Measurements from ENCODE around the gene TIA1.

DNA sequence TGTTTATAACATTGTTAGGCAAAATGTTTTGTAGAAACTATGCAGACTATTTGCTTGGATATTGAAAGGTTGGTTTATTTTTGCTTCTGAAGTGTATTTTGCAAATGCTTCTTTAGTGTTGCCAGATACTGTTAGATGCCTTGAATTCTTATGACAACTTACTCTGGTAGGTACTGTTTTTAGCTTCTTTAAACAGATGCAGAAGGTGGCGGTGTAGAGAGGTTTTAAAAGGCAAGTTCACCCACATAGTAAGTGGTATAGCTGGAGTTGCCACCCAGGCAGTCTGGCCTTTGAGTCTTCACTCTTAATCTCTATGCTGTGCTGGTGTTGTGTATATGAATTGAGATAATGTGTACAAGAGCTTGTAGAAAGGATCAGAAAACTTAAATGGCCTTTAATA is 13.1 kb upstream of the TIA1 start:
- no peak for TF ChIP-seq POLR2AphosphoS5 (IDR thresholded peaks at IDR 0.05)
- TF ChIP-seq POLR2A (IDR thresholded peaks at IDR 0.05): no peak
- TF ChIP-seq, protein P1, sequence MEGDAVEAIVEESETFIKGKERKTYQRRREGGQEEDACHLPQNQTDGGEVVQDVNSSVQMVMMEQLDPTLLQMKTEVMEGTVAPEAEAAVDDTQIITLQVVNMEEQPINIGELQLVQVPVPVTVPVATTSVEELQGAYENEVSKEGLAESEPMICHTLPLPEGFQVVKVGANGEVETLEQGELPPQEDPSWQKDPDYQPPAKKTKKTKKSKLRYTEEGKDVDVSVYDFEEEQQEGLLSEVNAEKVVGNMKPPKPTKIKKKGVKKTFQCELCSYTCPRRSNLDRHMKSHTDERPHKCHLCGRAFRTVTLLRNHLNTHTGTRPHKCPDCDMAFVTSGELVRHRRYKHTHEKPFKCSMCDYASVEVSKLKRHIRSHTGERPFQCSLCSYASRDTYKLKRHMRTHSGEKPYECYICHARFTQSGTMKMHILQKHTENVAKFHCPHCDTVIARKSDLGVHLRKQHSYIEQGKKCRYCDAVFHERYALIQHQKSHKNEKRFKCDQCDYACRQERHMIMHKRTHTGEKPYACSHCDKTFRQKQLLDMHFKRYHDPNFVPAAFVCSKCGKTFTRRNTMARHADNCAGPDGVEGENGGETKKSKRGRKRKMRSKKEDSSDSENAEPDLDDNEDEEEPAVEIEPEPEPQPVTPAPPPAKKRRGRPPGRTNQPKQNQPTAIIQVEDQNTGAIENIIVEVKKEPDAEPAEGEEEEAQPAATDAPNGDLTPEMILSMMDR (IDR thresholded peaks at IDR 0.05): no peak
